GM19468 (cell line): ENCODE measurements around the gene SLC16A7.

Experiments used
- ATAC-seq: cut with Tn5 transposase; IDR thresholded peaks from one replicate; pipeline ENCODE4 v1.9.1; 2021; ENCODE audit warnings: mild to moderate bottlenecking, moderate library complexity, moderate number of reproducible peaks; ENCODE audit not compliant: unreplicated experiment; ENCODE audit errors: extremely low read depth

The SLC16A7 gene

GRCh38 chr12:59660921-59661597 is 65.2 kb downstream of the SLC16A7 start:
- no peak for ATAC-seq

- ATAC-seq: no peak
Measured at GRCh38 chr12:59664495-59664894, 68.7 kb downstream of the SLC16A7 start.

- no peak for ATAC-seq
Measured at GRCh38 chr12:59665701-59666100, 69.9 kb downstream of the SLC16A7 start.

GRCh38 chr12:59668674-59669073 is 72.8 kb downstream of the SLC16A7 start:
- no peak for ATAC-seq

GRCh38 chr12:59672273-59672672 is 76.4 kb downstream of the SLC16A7 start:
- no peak for ATAC-seq

GRCh38 chr12:59675461-59675860 is 79.6 kb downstream of the SLC16A7 start:
- no peak for ATAC-seq

- ATAC-seq: no peak
Measured at GRCh38 chr12:59677857-59678256, 82.0 kb downstream of the SLC16A7 start.

- ATAC-seq: no peak
Measured at GRCh38 chr12:59678759-59679411, 83.1 kb downstream of the SLC16A7 start.

- ATAC-seq: no peak
Measured at GRCh38 chr12:59689776-59690175, 93.9 kb downstream of the SLC16A7 start.

- ATAC-seq: no peak
Measured at GRCh38 chr12:59695379-59695778, 99.5 kb downstream of the SLC16A7 start.

GRCh38 chr12:59698600-59698999 is 102.8 kb downstream of the SLC16A7 start:
- ATAC-seq: no peak

GRCh38 chr12:59699421-59700152 is 103.8 kb downstream of the SLC16A7 start:
- no peak for ATAC-seq

GRCh38 chr12:59700153-59700450 is 104.3 kb downstream of the SLC16A7 start:
- no peak for ATAC-seq

- ATAC-seq: no peak
Measured at GRCh38 chr12:59708064-59708463, 112.2 kb downstream of the SLC16A7 start.

GRCh38 chr12:59708484-59708883 is 112.7 kb downstream of the SLC16A7 start:
- no peak for ATAC-seq

GRCh38 chr12:59710004-59710628 is 114.3 kb downstream of the SLC16A7 start:
- ATAC-seq: no peak

- ATAC-seq: no peak
Measured at GRCh38 chr12:59710964-59711363, 115.1 kb downstream of the SLC16A7 start.

- ATAC-seq: no peak
Measured at GRCh38 chr12:59715434-59715833, 119.6 kb downstream of the SLC16A7 start.

- ATAC-seq: no peak
Measured at GRCh38 chr12:59716043-59716442, 120.2 kb downstream of the SLC16A7 start.

- ATAC-seq: no peak
Measured at GRCh38 chr12:59717436-59717835, 121.6 kb downstream of the SLC16A7 start.

GRCh38 chr12:59719701-59720100 is 123.9 kb downstream of the SLC16A7 start:
- no peak for ATAC-seq
